ENCODE data around the gene CASQ1. TPM values are rescaled to one million over a fixed set of nuclear protein-coding genes. Genes with fewer than 3 reads are reported as not detected.

Gene CASQ1
- total and polyA plus RNA-seq, 2 donors (not counting 1 experiment from before 2014, with no cell fraction given), result not detected

DNA sequence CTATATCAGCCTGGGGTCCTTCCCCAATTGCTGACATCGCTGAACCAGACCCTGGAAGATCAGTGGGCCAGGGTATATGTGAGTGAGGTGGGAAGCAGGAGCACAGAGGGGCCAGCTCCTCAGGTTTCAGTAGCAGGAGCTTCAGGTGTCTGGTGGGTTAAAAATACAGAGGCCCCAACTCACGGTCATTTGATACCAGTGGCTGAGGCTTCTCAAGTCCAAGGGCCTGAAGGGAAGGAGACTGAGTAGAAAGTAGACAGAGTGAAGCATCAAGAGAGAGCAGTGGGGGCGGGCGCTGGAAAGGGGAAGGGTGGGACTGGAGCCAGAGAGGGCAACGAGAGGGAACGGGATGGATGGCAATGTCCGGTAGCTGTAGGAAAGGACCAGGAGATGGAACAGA, 2.0 kb upstream of the CASQ1 start:
- no peak overlapping the region for H3K4me3 Mint-ChIP-seq
- intact Hi-C loops (cut with micrococcal nuclease), result no loop called here

DNA sequence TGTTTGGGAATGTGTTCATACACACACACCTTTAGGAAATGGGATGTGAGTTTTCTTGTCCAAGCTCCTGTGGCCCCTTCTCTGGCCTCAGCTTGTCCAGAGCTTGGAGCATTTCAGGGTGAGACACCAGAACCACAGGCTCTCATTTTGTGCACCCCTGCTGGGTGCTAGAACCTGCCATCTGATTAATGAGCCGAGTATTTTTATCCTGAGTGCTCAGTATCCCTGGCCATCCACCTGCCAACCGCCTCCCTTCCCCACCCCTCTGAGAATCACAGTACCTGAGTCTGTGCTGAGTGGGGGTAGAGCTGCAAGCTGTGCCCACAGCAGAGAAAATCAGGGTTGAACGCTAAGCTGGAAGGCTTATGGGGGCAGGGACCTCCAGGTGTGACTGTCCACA, 1.4 kb downstream of the CASQ1 start:
- Histone ChIP-seq H3K4me3 (ENCODE audit: control extremely low read depth in 1 of 5, extremely low read depth in 1 of 5, insufficient read depth in 1 of 5, low read depth in 2 of 5, low read length in 4 of 5) (no peak overlapping the region), H3K79me2 (ENCODE audit: control insufficient read depth, insufficient read depth, low read length) (no peaks in the 10 kb centered on the region), H3K27me3 (replicated peaks in 1 of 4; ENCODE audit: control extremely low read depth in 1 of 4, control insufficient read depth in 3 of 4, insufficient read depth in 4 of 4, low read length in 3 of 4) (no peaks in the 10 kb centered on the region), H3K27ac (ENCODE audit: low read length in 2 of 2) (no peak overlapping the region), H3K4me1 (ENCODE audit: control insufficient read depth in 2 of 2, insufficient read depth in 2 of 2, low read length in 2 of 2) (peaks cover 9 to 22% of the 10 kb centered on the region in 2 donors), H2AFZ (ENCODE audit: insufficient read depth, low read depth, low read length, poor library complexity, severe bottlenecking) (no peak overlapping the region), H3K9me3 (ENCODE audit: control extremely low read depth in 1 of 3, control insufficient read depth in 2 of 3, insufficient read depth in 1 of 3, low read length in 2 of 3) (no peaks in the 10 kb centered on the region), H4K20me1 (ENCODE audit: control insufficient read depth, insufficient read depth, low read length, poor library complexity, severe bottlenecking) (no peaks in the 10 kb centered on the region), H3K4me2 (replicated peaks; ENCODE audit: low read depth, low read length, poor library complexity, severe bottlenecking) (no peak overlapping the region), H3K36me3 (replicated peaks in 1 of 2; ENCODE audit: control extremely low read depth in 1 of 2, control insufficient read depth in 1 of 2, extremely low read depth in 1 of 2, insufficient read depth in 2 of 2, low read length in 1 of 2) (no peaks in the 10 kb centered on the region), H3K9ac (ENCODE audit: low read length) (no peak overlapping the region)
- H3K4me3 Mint-ChIP-seq, result no peak overlapping the region
- WGBS (ENCODE audit: insufficient coverage), result 90% methylated on average over 2 of the region's 3 CpGs
- peaks cover 3% of the 10 kb centered on the region for H3K27me3 Mint-ChIP-seq
- DNase-seq, result no peak
- no peak overlapping the region for H3K27ac Mint-ChIP-seq
- H3K4me1 Mint-ChIP-seq, result no peaks in the 10 kb centered on the region
- ChIA-PET POLR2A (interaction anchor here (1.2 kb wide), 1 partner anchor 29 kb away, joined by 3 read pairs; no protein-coding TSS in a partner anchor), CTCF (interaction anchor here (0.5 to 7.6 kb wide), 17 partner anchors 13 to 237 kb away, joined by 3 to 160 read pairs (median 6); partner anchors contain the start of gene PEA15)
- intact Hi-C loops (cut with micrococcal nuclease), result no loop called here
- H3K9me3 Mint-ChIP-seq (ENCODE audit: insufficient read depth), result no peaks in the 10 kb centered on the region
- TF ChIP-seq EZH2 (IDR thresholded peaks at IDR 0.05; ENCODE audit: borderline replicate concordance, insufficient read depth, low read depth, low read length, poor library complexity, severe bottlenecking) (no peak), CTCF (IDR thresholded peaks at IDR 0.05) (no peak)
- ATAC-seq (ENCODE audit: low read depth), result no peak

More for the DNA sequence above, 2.0 kb upstream of the CASQ1 start:
- Mint-ChIP-seq H3K27ac (no peak overlapping the region), H3K4me1 (no peaks in the 10 kb centered on the region), H3K9me3 (ENCODE audit: insufficient read depth) (no peaks in the 10 kb centered on the region), H3K27me3 (peaks cover 5% of the 10 kb centered on the region)
- Histone ChIP-seq H3K4me3 (ENCODE audit: control extremely low read depth in 1 of 5, extremely low read depth in 1 of 5, insufficient read depth in 1 of 5, low read depth in 2 of 5, low read length in 4 of 5) (no peak overlapping the region), H4K20me1 (ENCODE audit: control insufficient read depth, insufficient read depth, low read length, poor library complexity, severe bottlenecking) (no peaks in the 10 kb centered on the region), H3K4me1 (ENCODE audit: control insufficient read depth in 2 of 2, insufficient read depth in 2 of 2, low read length in 2 of 2) (peaks cover 0 to 6% of the 10 kb centered on the region in 2 donors), H2AFZ (ENCODE audit: insufficient read depth, low read depth, low read length, poor library complexity, severe bottlenecking) (no peak overlapping the region), H3K27me3 (replicated peaks in 1 of 4; ENCODE audit: control extremely low read depth in 1 of 4, control insufficient read depth in 3 of 4, insufficient read depth in 4 of 4, low read length in 3 of 4) (no peaks in the 10 kb centered on the region), H3K4me2 (replicated peaks; ENCODE audit: low read depth, low read length, poor library complexity, severe bottlenecking) (no peak overlapping the region), H3K79me2 (ENCODE audit: control insufficient read depth, insufficient read depth, low read length) (no peaks in the 10 kb centered on the region), H3K9ac (ENCODE audit: low read length) (no peak overlapping the region), H3K27ac (ENCODE audit: low read length in 2 of 2) (no peak overlapping the region), H3K9me3 (ENCODE audit: control extremely low read depth in 1 of 3, control insufficient read depth in 2 of 3, insufficient read depth in 1 of 3, low read length in 2 of 3) (no peaks in the 10 kb centered on the region), H3K36me3 (replicated peaks in 1 of 2; ENCODE audit: control extremely low read depth in 1 of 2, control insufficient read depth in 1 of 2, extremely low read depth in 1 of 2, insufficient read depth in 2 of 2, low read length in 1 of 2) (no peaks in the 10 kb centered on the region)
- CTCF ChIA-PET, result interaction anchor here (1.4 to 7.6 kb wide), 2 partner anchors 103 to 188 kb away, joined by 4 to 160 read pairs; no protein-coding TSS in a partner anchor
- WGBS (ENCODE audit: insufficient coverage), result 95% methylated on average over 6 of the region's 7 CpGs
- POLR2A ChIA-PET, result no interaction called here
- no peak for DNase-seq
- TF ChIP-seq CTCF (IDR thresholded peaks at IDR 0.05), result no peak
- no peak for TF ChIP-seq EZH2 (IDR thresholded peaks at IDR 0.05; ENCODE audit: borderline replicate concordance, insufficient read depth, low read depth, low read length, poor library complexity, severe bottlenecking)
- no peak for ATAC-seq (ENCODE audit: low read depth)

Measured in B cell (primary cell).